C4-2B (cell line): Measurements from ENCODE around the gene ACBD6.

Source experiments
- H3K27ac ChIP-seq: fragments of 450-650 bp; 2 replicates; pipeline ENCODE4 v1.5.1; 2017
- ZFX ChIP-seq: fragments of 450-650 bp; IDR thresholded peaks from 2 replicates; pipeline ENCODE4 v1.6.1; 2017
- TF ChIP-seq, protein P1 (sequence below): fragments of 450-650 bp; conservative IDR thresholded peaks from 2 replicates; pipeline ENCODE4 v1.5.1; 2017; ENCODE audit warnings: mild to moderate bottlenecking

ACBD6 gene

GRCh38 chr1:180500689-180501088, 1.7 kb downstream of the ACBD6 start:
- H3K27ac ChIP-seq: no peak overlapping the region
- TF ChIP-seq, protein P1, sequence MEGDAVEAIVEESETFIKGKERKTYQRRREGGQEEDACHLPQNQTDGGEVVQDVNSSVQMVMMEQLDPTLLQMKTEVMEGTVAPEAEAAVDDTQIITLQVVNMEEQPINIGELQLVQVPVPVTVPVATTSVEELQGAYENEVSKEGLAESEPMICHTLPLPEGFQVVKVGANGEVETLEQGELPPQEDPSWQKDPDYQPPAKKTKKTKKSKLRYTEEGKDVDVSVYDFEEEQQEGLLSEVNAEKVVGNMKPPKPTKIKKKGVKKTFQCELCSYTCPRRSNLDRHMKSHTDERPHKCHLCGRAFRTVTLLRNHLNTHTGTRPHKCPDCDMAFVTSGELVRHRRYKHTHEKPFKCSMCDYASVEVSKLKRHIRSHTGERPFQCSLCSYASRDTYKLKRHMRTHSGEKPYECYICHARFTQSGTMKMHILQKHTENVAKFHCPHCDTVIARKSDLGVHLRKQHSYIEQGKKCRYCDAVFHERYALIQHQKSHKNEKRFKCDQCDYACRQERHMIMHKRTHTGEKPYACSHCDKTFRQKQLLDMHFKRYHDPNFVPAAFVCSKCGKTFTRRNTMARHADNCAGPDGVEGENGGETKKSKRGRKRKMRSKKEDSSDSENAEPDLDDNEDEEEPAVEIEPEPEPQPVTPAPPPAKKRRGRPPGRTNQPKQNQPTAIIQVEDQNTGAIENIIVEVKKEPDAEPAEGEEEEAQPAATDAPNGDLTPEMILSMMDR: no peak
- TF ChIP-seq ZFX: no peak

DNA sequence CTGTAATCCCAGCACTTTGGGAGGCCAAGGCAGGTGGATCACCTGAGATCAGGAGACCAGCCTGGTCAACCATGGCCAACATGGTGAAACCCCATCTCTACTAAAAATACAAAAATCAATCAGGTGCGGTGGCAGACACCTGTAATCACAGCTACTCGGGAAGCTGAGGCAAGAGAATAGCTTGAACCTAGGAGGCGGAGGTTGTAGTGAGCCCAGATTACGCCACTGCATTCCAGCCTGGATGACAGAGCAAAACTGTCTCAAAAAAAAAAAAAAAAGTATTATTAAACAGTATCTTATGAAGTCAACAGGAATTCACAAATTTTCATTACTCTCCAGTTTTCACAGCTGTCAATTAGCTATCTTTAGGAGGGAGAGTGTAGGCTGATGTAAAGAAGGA, 3.8 kb downstream of the ACBD6 start:
- H3K27ac ChIP-seq: no peak overlapping the region
- TF ChIP-seq ZFX: no peak
- TF ChIP-seq, protein P1: no peak

DNA sequence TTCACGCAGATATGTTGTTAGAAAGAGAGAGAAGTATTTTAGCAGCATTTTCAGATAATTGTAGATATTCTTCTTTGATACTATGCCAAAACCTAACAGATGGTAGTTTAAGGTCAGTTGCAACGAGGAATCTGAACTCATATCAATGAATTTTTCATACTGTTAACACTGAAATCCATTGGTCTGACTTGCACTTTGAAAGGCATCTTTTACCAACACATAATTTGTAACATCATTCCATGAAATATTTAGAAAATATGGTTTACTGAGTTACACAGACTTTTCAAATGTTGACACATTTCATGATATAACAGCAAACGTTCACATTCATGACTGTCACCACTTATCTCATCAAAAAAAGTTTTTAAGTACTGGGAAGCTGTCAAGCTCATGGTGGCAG, 4.6 kb downstream of the ACBD6 start:
- TF ChIP-seq, protein P1: no peak
- TF ChIP-seq ZFX: no peak
- no peak overlapping the region for H3K27ac ChIP-seq

- TF ChIP-seq ZFX: no peak
- TF ChIP-seq, protein P1: no peak
- H3K27ac ChIP-seq: no peak overlapping the region
Measured at GRCh38 chr1:180494370-180494769, 8.0 kb downstream of the ACBD6 start.

GRCh38 chr1:180489976-180490375, 12.4 kb downstream of the ACBD6 start:
- TF ChIP-seq ZFX: no peak
- TF ChIP-seq, protein P1: no peak
- H3K27ac ChIP-seq: no peak overlapping the region

DNA sequence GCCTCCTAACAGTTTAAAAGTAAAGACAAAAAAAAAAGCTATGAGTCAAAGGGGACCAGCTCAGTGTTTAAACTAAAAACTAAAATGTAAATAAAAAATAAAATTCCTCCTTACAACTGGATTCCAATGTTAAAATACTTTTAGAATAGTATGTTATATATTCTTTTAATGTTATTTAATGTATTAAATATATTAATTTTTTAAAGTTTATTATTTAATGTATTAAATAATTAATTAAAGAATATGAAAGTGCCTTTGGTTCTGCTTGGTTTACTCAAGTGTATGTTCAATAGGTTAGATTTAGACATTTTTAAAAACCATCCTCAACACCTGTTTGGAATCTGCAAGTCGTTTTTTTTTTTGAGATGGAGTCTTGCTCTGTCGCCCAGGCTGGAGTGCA, 13.1 kb downstream of the ACBD6 start:
- no peak for TF ChIP-seq ZFX
- TF ChIP-seq, protein P1: no peak
- H3K27ac ChIP-seq: no peak overlapping the region

DNA sequence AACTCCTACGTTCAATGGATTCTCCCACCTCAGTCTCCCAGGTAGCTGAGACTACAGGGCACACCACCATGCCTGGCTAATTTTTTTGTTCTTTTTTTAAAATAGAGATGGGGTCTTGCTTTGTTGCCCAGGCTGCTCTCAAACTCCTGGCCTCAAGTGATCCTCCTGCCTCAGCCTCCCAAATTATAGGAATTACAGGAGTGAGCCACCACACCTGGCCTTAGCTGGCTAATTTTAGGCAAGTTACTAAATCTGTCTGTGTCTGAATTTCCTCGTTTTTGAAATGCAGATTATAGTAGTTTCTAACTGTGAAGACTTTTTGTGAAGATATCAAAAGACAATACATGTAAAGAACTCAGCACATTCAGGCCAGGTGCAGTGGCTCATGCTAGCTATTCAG, 13.7 kb downstream of the ACBD6 start:
- TF ChIP-seq, protein P1: no peak
- TF ChIP-seq ZFX: no peak
- no peak overlapping the region for H3K27ac ChIP-seq
